ENCODE measurements around the gene C14orf132.

The C14orf132 gene

DNA sequence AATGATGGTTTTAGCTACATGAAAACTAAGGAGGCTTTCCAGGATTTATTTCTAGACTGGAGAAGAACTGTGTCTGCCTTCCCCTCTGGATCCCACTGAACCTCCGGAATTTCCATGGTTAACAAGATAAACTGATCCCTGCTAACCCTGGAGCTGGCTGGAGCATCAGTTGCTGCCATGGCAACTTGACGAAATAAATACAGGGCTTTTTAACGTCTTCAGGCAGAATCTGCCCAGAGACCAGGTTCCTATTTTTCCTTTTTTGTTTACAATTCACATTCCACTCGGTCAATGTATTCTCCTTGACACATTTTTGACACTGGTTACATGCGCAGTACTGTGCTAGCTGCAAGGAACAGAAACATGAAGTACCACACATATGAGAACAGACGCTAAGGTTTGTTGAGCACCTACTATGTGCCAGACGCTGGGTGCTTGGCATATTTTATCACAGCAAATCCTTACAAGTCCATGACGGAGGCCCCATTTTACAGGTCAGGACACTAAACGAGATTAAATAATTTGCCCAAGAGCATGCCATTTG, 1.7 kb downstream of the C14orf132 start:
- DNase-seq, result no peak

DNA sequence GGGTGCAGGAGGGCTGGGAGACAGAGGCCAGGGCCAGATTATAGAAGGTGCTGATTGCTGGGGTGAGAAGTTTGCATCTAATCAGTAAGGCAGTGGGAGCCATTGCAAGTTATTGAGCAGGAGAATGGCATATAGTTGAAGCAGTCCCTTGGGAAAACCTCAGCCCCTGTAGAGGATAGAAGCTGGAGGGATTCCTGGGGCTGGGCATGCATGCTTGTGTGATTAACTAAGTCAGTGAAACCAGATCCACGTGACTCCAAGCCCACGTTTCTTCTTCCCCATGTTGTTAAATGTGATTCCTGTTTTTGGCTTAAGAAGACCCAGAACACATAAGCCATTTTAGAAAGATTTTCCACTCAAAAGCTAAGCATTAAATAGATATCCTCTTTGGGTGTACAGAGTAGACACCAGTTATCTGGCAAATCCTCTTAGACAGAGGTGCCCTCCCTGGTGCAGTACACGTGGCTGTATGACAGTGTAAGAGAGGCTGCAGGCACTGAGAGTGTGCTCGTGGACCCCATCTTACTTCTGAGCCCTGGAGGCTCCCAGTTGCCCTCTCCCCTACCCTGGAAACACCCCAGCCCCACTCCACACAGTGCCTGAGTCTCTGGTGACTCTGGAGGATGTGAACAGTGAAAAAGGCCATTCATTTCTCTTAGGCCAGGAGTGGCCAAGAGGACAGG, 3.2 kb downstream of the C14orf132 start:
- no peak for DNase-seq

DNA sequence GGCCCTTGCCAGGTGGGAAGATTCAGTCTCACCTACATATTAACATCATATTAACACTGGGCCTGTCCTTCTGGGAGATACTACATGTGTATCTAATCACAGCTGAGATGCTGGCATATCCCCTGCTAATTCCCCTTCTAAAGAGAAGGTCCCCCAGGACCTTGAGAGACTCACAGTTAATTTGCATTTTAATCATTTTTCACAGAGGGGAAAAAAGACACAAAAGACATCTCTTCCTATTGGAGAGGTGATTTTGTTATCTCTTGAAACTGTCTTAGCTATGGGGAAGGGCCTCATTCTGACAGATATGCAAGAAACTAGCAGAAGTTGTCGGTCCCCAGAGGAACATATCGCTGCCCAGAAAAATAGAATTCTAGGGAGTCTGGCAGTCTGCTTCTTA, 7.5 kb downstream of the C14orf132 start:
- DNase-seq, result no peak

DNA sequence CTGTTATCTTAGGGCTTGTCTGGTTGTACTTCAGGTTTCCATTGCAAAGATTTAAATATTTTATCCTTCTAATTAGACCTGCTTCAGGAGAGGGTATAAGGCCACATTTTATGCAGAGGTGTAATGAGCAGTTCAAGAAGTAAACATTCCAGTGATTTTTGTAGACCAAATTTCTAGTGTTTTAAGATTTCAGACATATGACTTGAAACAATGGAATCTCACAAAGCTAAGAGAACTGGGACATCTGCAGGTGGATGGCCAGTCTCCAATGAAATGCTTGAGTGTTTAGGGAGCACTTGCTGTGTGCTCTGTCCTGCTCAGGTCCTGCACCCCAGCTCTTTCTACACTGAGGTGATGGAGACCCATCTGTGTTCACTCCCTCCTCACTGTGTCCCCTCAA, 7.9 kb downstream of the C14orf132 start:
- no peak for DNase-seq

DNA sequence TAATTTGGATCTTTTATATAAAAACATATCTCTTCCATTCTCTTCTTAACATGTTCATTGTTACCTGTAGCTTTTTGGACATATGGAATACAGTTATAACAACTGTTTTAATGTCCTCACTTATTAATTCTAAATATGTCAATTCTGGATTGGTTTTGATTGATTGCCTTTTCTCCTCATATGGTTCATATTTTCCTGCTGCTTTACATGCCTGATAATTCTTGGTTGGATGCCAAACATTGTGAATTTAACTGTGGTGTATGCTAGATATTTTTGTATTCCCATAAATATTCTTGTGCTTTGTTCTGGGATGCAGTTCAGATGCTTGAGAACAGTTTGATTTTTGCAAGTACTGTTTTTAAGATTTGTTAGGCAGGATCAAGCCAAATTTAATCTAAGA, 10.8 kb downstream of the C14orf132 start:
- no peak for DNase-seq

DNA sequence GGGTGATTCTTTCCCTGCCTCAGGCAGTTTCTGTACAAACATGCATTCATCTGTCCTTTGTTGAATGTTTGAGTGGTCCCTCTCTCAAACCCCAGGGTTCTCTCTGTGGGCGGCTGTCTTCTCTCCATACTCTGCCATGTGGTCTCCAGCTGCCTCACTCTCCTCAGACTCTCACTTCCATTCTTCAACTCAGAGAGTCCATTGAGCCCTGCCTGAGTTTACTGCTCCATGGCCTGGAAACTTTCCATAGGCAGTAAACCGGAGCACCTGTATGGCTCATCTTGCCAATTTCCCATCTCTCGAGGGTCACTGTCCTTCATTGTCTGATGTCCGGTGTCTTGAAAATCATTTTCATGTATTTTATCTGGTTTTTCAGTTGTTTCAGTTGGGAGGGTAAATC, 11.3 kb downstream of the C14orf132 start:
- no peak for DNase-seq

DNA sequence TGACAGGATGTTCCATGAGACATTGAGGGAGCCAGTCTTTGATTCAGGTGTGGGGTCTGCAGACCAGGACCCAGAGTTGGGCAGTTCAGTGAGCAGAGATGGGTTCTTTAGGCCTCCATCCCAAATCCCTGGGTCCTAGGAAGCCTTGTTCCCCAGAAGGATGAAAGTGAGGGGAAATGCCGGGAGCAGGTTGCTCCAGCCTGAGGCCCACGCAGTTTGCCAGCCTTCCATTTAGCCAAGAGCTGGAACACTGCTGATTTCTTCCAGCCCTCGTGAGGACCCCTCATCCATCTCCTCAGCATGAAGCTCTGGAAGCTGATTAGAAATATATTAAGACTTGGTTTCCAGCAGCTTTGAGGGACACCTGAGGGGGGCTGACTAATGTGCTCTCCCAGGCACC, 12.1 kb downstream of the C14orf132 start:
- DNase-seq, result no peak

DNA sequence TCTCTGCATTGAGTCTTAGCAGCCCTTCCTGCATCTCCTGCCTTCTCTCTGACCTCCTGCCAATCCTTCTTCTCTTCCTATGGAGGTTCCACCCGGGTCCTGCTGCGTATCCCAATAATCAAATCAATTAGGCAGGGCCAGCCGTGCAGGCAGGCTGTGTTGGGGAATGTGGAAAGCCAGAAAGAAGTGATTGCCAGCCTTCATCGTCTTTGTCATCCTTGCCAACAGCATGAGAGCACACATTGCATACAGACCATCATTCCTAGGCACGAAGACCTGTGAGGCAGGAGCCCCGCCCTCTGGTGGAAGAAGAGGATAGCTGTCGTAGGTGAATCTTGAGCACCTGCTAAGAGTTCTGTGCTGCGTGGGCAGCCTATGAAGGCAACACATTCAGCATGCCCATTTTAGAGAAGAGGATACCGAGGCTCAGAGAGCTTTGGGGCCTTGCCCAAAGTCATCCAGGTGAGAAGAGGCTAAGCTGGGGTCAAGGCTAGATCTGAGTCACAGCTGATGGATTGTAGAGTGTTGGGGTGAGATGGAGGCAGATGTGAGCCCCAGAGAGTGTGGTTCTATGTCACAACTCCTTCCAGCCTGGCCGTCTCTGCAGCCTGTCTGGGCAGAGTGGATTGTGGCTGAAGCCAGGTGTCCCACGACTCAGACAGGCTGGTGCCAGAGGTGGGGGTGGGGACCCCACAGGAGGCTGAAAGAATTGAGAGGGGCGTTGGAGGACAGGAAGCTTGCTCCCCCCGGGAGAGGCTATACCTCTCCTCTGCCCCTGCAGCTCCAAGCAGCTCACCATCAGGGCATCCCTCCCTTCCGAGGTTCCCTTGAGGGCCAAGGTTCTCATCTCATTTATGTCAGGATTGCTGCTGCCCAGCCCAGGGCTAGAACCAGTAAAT, 12.7 kb downstream of the C14orf132 start:
- DNase-seq, result no peak

DNA sequence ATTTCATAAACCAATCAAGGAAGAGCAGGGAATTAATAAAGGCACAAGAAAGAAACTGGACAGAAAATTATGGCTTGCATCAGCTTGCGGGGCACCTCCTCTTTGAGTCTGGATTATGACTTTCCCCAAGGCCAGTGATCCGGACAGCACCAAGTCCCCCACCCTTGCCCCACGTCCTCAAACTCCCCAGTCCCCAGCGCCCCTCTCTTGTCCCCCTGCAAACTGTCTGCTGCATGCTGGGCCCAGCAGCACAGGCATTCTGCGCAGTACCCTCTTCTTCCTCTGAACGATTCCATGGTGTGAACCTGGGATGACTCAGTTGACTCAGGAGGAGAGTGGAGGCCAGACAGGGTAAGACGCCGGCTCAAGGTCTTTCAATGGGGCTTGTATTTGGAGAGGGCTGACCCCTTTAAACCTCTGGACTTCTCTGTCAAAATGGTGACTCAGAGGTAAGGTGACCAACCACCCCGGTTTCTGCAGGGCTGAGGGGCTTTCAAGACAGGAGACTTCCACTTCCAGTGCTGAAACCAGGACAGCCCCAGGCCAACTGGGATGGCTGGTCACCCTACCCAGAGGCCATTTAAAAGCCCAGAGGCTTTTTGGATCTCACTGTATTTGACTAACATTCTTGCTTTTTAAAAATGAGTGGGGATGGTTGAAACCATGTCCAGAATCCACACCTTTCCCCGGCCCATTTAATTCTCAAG, 13.5 kb downstream of the C14orf132 start:
- DNase-seq, result no peak

DNA sequence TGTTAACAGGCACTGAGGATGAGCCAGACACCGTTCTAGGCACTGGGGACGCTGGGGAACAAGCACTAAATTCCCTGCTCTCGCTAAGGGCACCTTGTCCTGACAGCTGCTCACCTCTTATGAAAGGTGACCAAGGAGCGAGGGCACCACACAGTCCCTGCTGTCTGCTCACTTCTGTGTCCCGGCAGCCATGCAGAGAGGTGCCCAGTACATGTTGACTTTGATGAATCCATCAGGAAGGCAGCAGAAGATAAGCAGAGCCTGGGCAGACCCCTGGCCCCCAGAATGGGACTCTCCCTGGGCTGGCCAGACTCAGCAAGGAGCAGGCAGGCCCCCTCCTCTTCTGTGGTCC, 14.1 kb downstream of the C14orf132 start:
- DNase-seq, result no peak

DNA sequence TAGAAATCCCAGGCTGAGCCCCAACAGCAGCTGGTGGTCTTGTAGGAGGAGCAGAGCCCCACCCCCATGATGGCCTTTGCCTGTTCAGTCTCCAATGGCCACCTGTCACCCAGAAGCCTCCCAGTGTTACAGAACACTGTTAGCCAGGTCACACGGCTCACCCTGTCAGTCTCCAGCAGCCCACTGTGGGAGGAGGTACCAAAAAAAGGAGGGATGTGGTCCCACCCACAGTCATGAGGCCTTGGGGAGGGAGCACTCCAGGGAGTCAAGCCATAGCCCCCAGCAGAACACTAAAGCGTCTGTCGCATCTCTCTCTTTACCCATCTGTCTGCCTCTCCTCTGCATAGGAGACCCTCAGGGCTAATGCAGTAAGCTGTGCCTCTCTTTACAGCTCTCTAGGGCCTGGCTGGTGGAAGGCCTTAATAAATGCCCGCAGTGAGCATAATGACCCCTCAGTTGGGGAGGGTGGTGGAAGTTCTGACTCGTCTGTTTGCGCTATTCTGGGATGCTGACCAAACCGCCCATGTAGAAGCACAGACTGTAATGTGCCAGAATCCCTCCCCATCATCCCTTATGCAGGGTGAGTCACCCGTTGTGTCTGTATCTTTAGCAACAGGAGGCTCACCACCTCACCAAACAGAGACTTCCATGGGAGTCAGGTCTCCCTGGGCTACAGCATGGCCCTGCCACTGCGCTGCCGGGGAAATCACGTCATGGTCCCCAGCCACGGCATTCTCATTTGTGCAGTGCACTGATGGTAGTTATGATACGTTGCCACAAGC, 14.6 kb downstream of the C14orf132 start:
- no peak for DNase-seq

DNA sequence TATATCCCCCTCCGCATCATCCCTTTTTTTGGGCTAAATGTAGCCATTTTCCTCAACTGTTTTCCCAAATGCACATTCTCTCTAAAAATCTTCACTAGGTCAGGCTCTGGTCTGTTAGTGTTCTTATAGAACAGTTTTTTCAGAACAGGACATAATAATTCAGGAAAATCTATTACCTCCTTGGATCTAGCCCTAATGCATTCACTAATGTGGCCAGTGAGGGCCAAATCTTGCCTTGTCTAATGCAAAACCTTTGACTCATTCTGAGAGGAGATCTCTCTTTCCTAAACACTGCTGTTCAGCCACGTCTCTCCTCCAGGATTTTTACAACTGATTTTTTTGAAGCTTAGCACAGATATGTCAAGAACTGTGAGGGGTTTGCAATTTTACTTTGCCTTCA, 15.5 kb downstream of the C14orf132 start:
- no peak for DNase-seq

DNA sequence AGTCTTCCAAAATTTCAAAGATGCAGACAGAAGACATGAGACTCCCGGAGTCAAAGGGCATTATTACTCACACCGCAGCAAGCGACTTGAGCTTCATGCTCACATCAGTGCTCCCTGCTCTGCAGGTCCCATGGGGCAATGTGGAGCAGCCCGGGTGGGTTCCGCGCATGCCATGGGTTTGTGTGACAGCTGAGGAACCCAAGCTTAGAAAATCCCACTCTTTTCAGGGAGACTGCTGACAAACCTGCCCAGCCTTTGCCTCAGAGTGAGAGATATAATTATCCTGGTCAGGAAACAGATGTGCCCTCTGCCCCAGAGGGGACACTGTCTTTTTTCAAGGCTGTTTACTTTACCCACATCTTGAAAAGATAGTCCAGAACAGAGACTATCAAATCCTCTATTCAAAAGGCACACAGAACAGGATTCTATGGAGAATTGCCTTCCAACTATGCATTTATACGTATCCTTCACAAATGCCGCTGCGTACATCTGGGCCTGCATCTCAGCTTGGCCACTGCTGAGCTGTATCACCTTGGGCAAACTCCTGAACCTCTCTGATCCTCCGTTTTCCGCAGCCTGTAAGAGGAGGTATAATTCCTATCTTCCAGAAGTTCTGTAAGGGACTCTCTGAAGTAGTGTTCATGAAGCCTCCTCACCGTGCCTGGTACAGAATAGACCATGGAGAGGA, 16.0 kb downstream of the C14orf132 start:
- no peak for DNase-seq

DNA sequence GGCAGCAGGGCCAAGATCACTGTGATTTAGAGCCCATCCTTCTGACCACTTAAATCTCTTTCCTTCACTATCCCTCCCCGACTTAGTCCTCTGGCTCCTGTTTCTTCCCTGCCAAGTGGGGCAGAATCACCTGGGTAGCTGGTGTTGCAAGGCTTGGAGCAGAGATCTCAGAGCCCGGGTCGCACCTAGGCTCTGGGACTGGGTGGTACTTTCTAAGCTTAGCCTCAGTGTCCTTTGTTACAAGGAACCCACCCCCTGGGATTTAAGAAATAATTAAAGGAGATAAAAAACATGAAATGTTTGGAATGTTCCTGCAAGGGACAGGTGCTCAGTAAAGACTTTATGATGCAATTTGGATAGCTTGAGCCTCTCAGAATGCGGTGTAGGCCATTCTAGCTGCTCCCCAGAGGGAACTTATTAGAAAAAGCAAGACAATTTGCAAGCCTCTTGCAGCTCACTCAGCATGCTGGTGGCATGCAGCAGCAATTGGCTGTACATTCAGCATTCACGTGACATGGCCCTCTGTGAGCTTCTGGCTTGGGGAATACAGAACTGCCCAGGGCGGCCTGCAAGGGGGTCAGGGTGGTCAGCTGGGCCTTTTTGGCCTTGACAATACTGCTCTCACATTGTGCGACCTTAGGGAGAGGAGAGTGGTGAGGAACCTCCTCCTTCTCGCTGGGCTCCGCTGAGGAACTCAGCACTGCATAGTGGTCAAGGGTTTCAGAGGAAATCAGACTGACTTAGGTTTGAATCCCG, 16.8 kb downstream of the C14orf132 start:
- no peak for DNase-seq

DNA sequence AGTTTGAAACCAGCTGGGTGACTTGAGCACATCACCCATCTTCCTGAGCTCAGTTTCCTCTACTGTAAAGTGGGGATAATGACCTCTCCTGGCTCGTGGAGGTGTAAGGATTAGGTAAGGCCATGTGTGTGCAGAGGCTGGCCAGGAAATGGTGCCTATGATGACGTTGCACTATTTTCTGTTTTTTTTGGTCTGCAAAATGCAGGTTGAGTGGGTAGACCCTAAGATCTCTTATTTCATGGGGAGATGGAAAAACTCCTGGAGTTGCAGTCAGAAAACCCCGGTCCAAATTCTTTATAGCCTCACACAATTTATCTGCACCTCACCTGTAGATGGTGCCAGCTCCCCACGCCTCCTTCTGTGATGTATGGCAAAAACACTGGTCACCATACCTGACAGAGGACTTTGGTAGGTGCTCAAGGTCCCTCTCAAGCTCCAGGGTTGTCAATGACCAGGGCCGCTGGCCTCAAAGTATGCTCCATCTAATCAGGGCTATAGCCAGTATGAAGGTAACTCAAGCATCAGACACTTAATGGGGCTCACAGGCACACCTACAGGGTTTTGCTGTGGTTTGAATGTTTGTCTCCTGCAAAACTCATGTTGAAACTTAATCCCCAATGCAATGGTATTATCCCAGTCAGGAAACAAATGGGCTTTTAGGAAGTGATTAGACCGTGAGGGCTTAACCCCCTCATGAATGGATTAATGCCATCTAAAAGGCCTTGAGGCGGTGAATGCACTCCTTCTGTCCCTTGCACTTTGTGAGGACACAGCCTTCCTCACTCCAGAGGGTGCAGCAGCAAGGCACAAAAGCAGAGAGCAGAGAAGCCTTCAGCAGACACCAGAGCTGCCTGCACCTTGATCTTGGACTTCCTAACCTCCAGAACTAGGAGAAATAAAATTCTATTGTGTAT, 17.6 kb downstream of the C14orf132 start:
- no peak for DNase-seq

DNA sequence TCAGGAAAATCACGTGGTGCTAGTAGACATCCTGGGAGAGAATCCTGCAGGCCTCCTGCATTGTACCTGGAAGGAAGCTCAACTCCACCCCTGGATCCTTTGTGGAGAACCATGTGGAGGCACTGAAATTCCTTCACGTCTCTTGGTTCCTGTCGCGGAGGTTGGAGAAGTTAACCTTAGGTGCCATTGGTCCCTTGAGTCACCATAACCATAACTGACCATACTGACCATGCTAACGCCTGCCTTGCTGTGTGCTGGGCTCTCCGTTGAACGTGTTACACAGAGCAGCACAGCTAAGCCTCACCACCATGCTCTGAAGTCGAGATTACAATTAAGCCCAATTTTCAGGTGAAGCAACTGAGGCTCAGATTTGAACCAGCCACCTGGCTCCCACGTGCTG, 18.6 kb downstream of the C14orf132 start:
- DNase-seq, result no peak

DNA sequence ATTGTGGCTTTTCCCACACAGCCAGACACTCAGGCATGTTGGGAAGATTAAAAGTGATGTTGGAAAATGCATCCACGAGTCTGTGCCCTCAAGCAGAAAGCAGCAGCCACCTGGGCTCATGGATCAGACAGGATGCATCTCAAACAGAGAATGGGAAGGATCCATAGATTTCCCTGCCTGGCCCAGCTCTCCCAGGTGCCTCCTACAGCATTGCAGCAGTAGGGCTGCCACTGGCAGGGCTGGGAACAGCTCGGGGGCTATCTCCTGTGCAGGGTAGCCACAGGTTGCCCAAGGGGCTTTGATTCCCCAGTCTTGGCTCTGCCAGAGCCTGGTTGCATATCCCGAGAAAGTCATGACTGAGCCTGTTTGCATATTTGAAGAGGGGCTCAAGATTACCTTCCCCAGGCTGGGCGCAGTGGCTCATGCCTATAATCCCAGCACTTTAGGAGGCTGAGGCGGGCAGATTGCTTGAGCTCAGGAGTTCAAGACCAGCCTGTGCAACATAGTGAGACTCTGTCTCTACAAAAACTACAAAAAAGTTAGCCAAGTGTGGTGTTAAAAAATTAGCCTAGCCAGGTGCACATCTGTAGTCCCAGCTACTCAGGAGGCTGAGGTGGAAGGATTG, 19.5 kb downstream of the C14orf132 start:
- no peak for DNase-seq

DNA sequence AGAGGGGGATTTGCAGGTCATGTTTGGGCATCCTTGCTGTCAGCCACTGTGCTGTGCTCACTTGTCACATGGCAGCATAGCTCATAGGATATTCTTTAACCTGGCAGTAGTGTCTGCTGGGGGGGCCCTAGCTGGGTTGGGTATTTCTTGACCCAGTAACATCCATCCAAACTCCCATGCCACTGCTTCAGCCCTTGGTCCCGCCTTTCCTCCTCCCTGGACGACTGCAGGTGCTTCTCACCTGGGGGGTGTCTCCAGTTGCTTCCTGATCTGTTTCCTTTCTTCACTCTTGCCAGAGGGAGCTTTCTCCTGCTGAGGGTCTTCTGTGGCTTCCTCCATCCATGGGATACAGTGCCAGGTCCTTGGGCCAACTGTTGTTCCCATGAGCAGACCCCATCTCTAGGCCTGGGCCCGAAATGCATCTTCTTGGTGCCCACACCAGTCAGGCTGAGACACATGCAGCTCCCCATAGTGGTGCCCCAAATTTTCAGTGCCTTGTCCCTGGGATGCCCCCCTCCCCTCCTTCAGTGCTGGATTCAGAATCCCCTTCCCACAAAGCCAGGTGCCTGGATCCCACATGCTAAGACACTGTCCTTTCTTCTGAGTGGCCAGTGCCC, 20.5 kb downstream of the C14orf132 start:
- no peak for DNase-seq

DNA sequence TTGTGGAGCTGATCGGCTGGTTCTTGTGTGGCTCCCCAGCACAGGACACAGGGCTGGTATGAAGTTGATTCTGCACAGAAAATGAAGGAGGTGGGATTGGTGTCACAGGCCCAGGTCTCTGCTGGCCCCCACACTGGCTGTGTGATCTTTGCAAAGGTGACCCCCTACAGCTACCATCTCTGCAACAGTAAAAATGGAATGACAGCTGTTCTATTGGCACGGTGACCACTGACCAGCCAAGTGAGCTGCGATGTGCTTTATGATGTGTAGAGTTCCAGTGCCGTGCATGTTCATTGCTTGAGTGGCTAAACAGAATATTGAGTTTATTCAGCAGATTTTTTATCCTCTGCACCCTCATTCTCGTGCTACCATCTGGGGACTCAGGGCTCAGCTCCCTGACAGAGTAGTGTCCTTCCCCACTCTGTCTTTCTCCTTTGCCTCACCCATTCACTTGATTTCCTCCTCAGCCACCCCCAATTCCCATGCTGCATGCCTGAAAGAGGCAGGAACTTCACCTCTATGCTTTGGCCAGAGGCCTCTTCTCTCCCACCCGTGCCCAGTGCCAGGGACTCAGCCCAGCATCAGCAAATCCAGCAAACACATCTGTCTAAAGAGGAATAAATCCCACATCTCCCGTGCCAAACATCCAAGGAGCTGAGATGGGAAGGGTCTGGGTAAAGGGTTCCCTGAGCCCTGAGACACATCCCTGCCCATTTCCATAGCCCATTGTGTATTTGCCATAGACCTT, 21.2 kb downstream of the C14orf132 start:
- DNase-seq, result no peak
